GM12878 (cell line): Measurements from ENCODE around the gene FAM110A. TPM values are rescaled to one million over a fixed set of nuclear protein-coding genes. Genes with fewer than 3 reads are reported as not detected.

ENCODE experiments used
- ATAC-seq: fragments of 200-7000 bp; cut with Tn5 transposase; 3 replicates; pipeline ENCODE4 v1.9.1; 2020; ENCODE audit warnings: mild to moderate bottlenecking, moderate library complexity
- BruUV-seq: library from RNA; stranded (reverse); fragments of 400-500 nt; replicated peaks from 2 replicates; lab custom pipeline; 2021; lab: Mats Ljungman, UMichigan
- CTCF ChIA-PET: fragments of 300-600 bp; sonication (Branson Sonifier 250); formaldehyde crosslinking; extraction: SDS; loops from one replicate; lab custom pipeline; 2021; ENCODE audit warnings: inconsistent platforms; lab: Yijun Ruan, JAX
- POLR2A ChIA-PET: fragments of 350-600 bp; formaldehyde crosslinking; extraction: SDS; loops from one replicate; lab custom pipeline; 2021; ENCODE audit warnings: inconsistent platforms; lab: Charles Lee
- RAD21 ChIA-PET: fragments of 300-600 bp; sonication (Branson Sonifier 250); formaldehyde crosslinking; loops from one replicate; lab custom pipeline; 2023; ENCODE audit warnings: antibody characterized with exemption; ENCODE audit not compliant: unreplicated experiment; lab: Charles Lee
- SMC1A ChIA-PET: fragments of 300-600 bp; sonication (Branson Sonifier 250); formaldehyde crosslinking; loops from one replicate; lab custom pipeline; 2023; ENCODE audit not compliant: unreplicated experiment, uncharacterized antibody; lab: Charles Lee
- DNase-seq: peaks from one replicate; pipeline ENCODE4 v3.0.0-alpha.2; 2011; ENCODE audit warnings: low read depth, low spot score
- FAIRE-seq: peaks from 3 replicates; lab custom pipeline; 2011; peaks lifted over from hg19 to GRCh38; lab: Jason Lieb, UNC
- H2AFZ ChIP-seq: 2 replicates; pipeline ENCODE4 v1.6.0; 2011; ENCODE audit warnings: low read depth, low read length, control low read depth; ENCODE audit not compliant: control insufficient read depth
- H3K27ac ChIP-seq: 2 replicates; pipeline ENCODE4 v1.5.1; 2011; ENCODE audit warnings: control low read depth; ENCODE audit not compliant: control insufficient read depth, insufficient read depth
- H3K27me3 ChIP-seq, 2 experiments: replicated peaks in 1 of 2; 2 replicates each; pipeline versions ENCODE4 v1.6.0 to v1.6.1; 2011; ENCODE audit warnings: low read length in 1 of 2; ENCODE audit not compliant: control insufficient read depth in 2 of 2, insufficient read depth in 2 of 2
- H3K36me3 ChIP-seq, 2 experiments: 2 replicates each; pipeline ENCODE4 v1.5.1; 2011; ENCODE audit warnings: low read length in 1 of 2; ENCODE audit not compliant: control insufficient read depth in 2 of 2, insufficient read depth in 2 of 2
- H3K4me1 ChIP-seq: 2 replicates; pipeline ENCODE4 v1.6.1; 2011; ENCODE audit warnings: mild to moderate bottlenecking, low read length, moderate library complexity, mixed read lengths; ENCODE audit not compliant: control insufficient read depth, insufficient read depth
- H3K4me2 ChIP-seq: 2 replicates; pipeline ENCODE4 v1.6.0; 2011; ENCODE audit warnings: control low read depth; ENCODE audit not compliant: control insufficient read depth, insufficient read depth
- H3K4me3 ChIP-seq: fragments of 200-600 bp; sonication (generic); 2 replicates; pipeline ENCODE4 v1.5.1; 2016
- H3K79me2 ChIP-seq: 2 replicates; pipeline ENCODE4 v1.6.0; 2011; ENCODE audit warnings: low read length; ENCODE audit not compliant: control insufficient read depth, insufficient read depth
- H3K9ac ChIP-seq: 2 replicates; pipeline ENCODE4 v1.8.0; 2011; ENCODE audit warnings: low read length, control low read depth, mixed read lengths; ENCODE audit not compliant: control insufficient read depth, insufficient read depth
- H3K9me3 ChIP-seq: replicated peaks from 3 replicates; pipeline ENCODE4 v1.5.1; 2011; ENCODE audit warnings: mild to moderate bottlenecking, low read length; ENCODE audit not compliant: control insufficient read depth, insufficient read depth
- H4K20me1 ChIP-seq: 2 replicates; pipeline ENCODE4 v1.6.0; 2011; ENCODE audit not compliant: control insufficient read depth, insufficient read depth
- BRCA1 ChIP-seq: IDR thresholded peaks from 2 replicates; pipeline ENCODE4 v1.6.1; 2011; ENCODE audit warnings: low read depth, low read length, improper control_type of control experiment
- HCFC1 ChIP-seq: fragments of 150-350 bp; IDR thresholded peaks from 2 replicates; pipeline ENCODE4 v1.6.1; 2014; ENCODE audit warnings: low read length
- IKZF2 ChIP-seq, 2 experiments: fragments of 450-650 bp; IDR thresholded peaks; 2 replicates each; pipeline ENCODE4 v1.6.1; 2017; ENCODE audit warnings: mild to moderate bottlenecking in 2 of 2, moderate library complexity in 2 of 2
- MAX ChIP-seq: IDR thresholded peaks from 2 replicates; pipeline ENCODE4 v1.6.1; 2012; ENCODE audit warnings: low read depth, low read length, improper control_type of control experiment
- MTA3 ChIP-seq: IDR thresholded peaks from 2 replicates; pipeline ENCODE4 v1.6.1; 2012; ENCODE audit warnings: low read length, inconsistent platforms, borderline replicate concordance
- NFIC ChIP-seq: IDR thresholded peaks from 2 replicates; pipeline ENCODE4 v1.6.1; 2012; ENCODE audit warnings: low read depth, mild to moderate bottlenecking, inconsistent platforms, low read length, moderate library complexity
- NKRF ChIP-seq: fragments of 450-650 bp; conservative IDR thresholded peaks from 2 replicates; pipeline ENCODE4 v1.6.1; 2017; ENCODE audit warnings: mild to moderate bottlenecking, moderate library complexity
- NR2C2 ChIP-seq: IDR thresholded peaks from 2 replicates; pipeline ENCODE4 v1.6.1; 2011; ENCODE audit warnings: borderline replicate concordance, low read depth; ENCODE audit not compliant: control insufficient read depth, insufficient read length
- SMARCA5 ChIP-seq: fragments of 450-650 bp; IDR thresholded peaks from 2 replicates; pipeline ENCODE4 v1.6.1; 2017; ENCODE audit warnings: mild to moderate bottlenecking
- ZBED1 ChIP-seq: IDR thresholded peaks from 2 replicates; pipeline ENCODE4 v1.6.1; 2016; ENCODE audit warnings: borderline replicate concordance
- ZZZ3 ChIP-seq: IDR thresholded peaks from 2 replicates; pipeline ENCODE4 v1.6.1; 2011; ENCODE audit warnings: low read depth; ENCODE audit not compliant: control insufficient read depth, insufficient read length
- WGBS: methylation state at CpG from one replicate; pipeline ENCODE4 v1.1.6; 2016; ENCODE audit warnings: low lambda C conversion rate; ENCODE audit not compliant: insufficient replicate concordance, insufficient coverage; ENCODE audit errors: missing lambda C conversion rate; 5-methylcytosine and 5-hydroxymethylcytosine counted together
- in situ Hi-C: fragments of 300-500 bp; cut with MboI; formaldehyde crosslinking; loops from 9 replicates; pipeline ENCODE4 v1.14.3; 2018; ENCODE audit warnings: mixed read lengths
- intact Hi-C: fragments of 100-400 bp; cut with micrococcal nuclease; formaldehyde crosslinking; loops from one replicate; pipeline ENCODE4 v1.14.2; 2022; ENCODE audit not compliant: unreplicated experiment
- polyA plus RNA-seq, 11 experiments: library from polyadenylated mRNA; depleted of rRNA in 4 of 11; unstranded in 6 of 11; stranded (reverse) in 5 of 11; fragments of >200 nt; fragmentation: Nextera tagmentation in 4 of 11; fragmentation: Illumina TruSeq in 1 of 11; extraction: Ambion mirVana in 4 of 11; extraction: Trizol in 1 of 11; gene quantifications; 1 replicate in 1 of 11; 2 replicates in 10 of 11; pipeline versions ENCODE4 v1.2.1 to v1.2.3, GENCODE V29; 2011 to 2016; ENCODE audit warnings: inconsistent platforms in 2 of 11, missing spikeins in 2 of 11, low read depth in 1 of 11
- total RNA-seq, 4 experiments: library from RNA; depleted of rRNA in 3 of 4; stranded (reverse); fragments of >200 nt in 3 of 4; fragmentation: Illumina TruSeq in 1 of 4; extraction: Trizol in 1 of 4; gene quantifications; 2 replicates each; pipeline versions ENCODE4 v1.2.1 to v1.2.3, GENCODE V29; 2013 to 2021
- TF ChIP-seq, protein P1 (sequence below): fragments of 450-650 bp; IDR thresholded peaks from 2 replicates; pipeline ENCODE4 v1.6.1; 2017; ENCODE audit warnings: mild to moderate bottlenecking, moderate library complexity
- TF ChIP-seq, protein P2 (sequence below): IDR thresholded peaks from 2 replicates; pipeline ENCODE4 v1.6.1; 2011; ENCODE audit warnings: mild to moderate bottlenecking, low read depth, low read length, moderate library complexity; ENCODE audit not compliant: insufficient replicate concordance
- TF ChIP-seq, protein P3 (sequence below): fragments of 450-650 bp; formaldehyde crosslinking; IDR thresholded peaks from 2 replicates; pipeline ENCODE4 v1.4.0; 2022; ENCODE audit warnings: mild to moderate bottlenecking, moderate library complexity

The FAM110A gene
- total and polyA plus RNA-seq, 10 of the 15 experiments (the other 5 are each of a cell fraction or from before 2014, with no cell fraction given): 1.1 to 14.8 (median 7.4) TPM

GRCh38 chr20:813390-813789, 20.1 kb upstream of the FAM110A start:
- in situ Hi-C loops: no loop called here
- Histone ChIP-seq H3K4me3 (no peak overlapping the region), H3K27ac (no peak overlapping the region), H2AFZ (no peak overlapping the region), H3K9me3 (no peaks in the 10 kb centered on the region), H3K4me2 (no peak overlapping the region), H3K36me3 (no peaks in the 10 kb centered on the region), H4K20me1 (no peaks in the 10 kb centered on the region; the same call in 1 of the 2 replicates), H3K79me2 (no peaks in the 10 kb centered on the region), H3K27me3 (no peaks in the 10 kb centered on the region), H3K9ac (no peak overlapping the region), H3K4me1 (no peaks in the 10 kb centered on the region)
- ChIA-PET POLR2A (no interaction called here), SMC1A (interaction anchor here (1.2 kb wide), 1 partner anchor 142 kb away, joined by 3 read pairs; no protein-coding TSS in a partner anchor), CTCF (no interaction called here), RAD21 (interaction anchor here (6.0 kb wide), 1 partner anchor 143 kb away, joined by 94 read pairs; no protein-coding TSS in a partner anchor)
- intact Hi-C loops: no loop called here
- no peak for FAIRE-seq
- WGBS: 28% methylated on average over 8 of the region's 8 CpGs
- DNase-seq: no peak
- no TSS peak for BruUV-seq
- no peak for ATAC-seq
- TF ChIP-seq, protein P1, sequence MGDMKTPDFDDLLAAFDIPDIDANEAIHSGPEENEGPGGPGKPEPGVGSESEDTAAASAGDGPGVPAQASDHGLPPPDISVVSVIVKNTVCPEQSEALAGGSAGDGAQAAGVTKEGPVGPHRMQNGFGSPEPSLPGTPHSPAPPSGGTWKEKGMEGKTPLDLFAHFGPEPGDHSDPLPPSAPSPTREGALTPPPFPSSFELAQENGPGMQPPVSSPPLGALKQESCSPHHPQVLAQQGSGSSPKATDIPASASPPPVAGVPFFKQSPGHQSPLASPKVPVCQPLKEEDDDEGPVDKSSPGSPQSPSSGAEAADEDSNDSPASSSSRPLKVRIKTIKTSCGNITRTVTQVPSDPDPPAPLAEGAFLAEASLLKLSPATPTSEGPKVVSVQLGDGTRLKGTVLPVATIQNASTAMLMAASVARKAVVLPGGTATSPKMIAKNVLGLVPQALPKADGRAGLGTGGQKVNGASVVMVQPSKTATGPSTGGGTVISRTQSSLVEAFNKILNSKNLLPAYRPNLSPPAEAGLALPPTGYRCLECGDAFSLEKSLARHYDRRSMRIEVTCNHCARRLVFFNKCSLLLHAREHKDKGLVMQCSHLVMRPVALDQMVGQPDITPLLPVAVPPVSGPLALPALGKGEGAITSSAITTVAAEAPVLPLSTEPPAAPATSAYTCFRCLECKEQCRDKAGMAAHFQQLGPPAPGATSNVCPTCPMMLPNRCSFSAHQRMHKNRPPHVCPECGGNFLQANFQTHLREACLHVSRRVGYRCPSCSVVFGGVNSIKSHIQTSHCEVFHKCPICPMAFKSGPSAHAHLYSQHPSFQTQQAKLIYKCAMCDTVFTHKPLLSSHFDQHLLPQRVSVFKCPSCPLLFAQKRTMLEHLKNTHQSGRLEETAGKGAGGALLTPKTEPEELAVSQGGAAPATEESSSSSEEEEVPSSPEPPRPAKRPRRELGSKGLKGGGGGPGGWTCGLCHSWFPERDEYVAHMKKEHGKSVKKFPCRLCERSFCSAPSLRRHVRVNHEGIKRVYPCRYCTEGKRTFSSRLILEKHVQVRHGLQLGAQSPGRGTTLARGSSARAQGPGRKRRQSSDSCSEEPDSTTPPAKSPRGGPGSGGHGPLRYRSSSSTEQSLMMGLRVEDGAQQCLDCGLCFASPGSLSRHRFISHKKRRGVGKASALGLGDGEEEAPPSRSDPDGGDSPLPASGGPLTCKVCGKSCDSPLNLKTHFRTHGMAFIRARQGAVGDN: no peak
- TF ChIP-seq BRCA1: no peak
- TF ChIP-seq ZBED1: no peak
- no peak for TF ChIP-seq NKRF
- TF ChIP-seq IKZF2 (IDR thresholded peaks at IDR 0.05): no peak
- TF ChIP-seq SMARCA5: no peak
- TF ChIP-seq NFIC: no peak
- TF ChIP-seq, protein P2, sequence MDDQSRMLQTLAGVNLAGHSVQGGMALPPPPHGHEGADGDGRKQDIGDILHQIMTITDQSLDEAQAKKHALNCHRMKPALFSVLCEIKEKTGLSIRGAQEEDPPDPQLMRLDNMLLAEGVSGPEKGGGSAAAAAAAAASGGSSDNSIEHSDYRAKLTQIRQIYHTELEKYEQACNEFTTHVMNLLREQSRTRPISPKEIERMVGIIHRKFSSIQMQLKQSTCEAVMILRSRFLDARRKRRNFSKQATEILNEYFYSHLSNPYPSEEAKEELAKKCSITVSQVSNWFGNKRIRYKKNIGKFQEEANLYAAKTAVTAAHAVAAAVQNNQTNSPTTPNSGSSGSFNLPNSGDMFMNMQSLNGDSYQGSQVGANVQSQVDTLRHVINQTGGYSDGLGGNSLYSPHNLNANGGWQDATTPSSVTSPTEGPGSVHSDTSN: no peak
- TF ChIP-seq, protein P3, sequence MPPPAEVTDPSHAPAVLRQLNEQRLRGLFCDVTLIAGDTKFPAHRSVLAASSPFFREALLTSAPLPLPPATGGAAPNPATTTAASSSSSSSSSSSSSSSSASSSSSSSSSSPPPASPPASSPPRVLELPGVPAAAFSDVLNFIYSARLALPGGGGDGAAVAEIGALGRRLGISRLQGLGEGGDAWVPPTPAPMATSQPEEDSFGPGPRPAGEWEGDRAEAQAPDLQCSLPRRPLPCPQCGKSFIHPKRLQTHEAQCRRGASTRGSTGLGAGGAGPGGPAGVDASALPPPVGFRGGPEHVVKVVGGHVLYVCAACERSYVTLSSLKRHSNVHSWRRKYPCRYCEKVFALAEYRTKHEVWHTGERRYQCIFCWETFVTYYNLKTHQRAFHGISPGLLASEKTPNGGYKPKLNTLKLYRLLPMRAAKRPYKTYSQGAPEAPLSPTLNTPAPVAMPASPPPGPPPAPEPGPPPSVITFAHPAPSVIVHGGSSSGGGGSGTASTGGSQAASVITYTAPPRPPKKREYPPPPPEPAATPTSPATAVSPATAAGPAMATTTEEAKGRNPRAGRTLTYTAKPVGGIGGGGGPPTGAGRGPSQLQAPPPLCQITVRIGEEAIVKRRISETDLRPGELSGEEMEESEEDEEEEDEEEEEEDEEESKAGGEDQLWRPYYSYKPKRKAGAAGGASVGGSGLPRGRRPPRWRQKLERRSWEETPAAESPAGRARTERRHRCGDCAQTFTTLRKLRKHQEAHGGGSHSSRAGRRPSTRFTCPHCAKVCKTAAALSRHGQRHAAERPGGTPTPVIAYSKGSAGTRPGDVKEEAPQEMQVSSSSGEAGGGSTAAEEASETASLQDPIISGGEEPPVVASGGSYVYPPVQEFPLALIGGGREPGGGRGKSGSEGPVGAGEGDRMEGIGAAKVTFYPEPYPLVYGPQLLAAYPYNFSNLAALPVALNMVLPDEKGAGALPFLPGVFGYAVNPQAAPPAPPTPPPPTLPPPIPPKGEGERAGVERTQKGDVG (CRISPR knock-in tag): no peak
- TF ChIP-seq NR2C2: no peak
- no peak for TF ChIP-seq HCFC1
- TF ChIP-seq ZZZ3: no peak
- no peak for TF ChIP-seq MTA3
- no peak for TF ChIP-seq MAX
